ENCODE results near the gene ITLN1.
"Not testable (repeated sequence)": the region's sequence is repeated elsewhere in the genome, so short reads cannot be mapped to it uniquely, and the experiment has no call there.

ITLN1 gene

DNA sequence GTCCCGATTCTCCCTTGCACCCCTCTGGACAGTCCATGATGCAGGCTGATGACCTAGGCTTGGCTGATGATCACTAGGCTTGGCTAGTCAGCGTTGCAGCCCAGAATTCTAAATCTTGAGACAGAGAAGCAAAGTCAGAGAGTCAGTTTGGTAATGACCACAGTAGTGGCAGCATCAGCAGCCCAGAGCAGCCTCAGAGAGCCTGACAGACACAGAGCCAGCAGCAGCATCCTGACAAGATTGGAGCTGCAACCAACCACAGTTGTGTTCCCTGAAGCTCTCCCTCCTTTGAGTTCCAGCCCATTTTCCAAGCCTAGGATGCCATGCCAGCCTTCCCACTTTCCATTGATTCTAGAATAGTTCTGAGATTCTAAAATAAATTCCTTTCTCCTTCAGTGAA, 16.8 kb upstream of the ITLN1 start:
- Mint-ChIP-seq H3K4me3 (no peak overlapping the region), H3K4me1 (ENCODE audit: low read depth in 2 of 2) (no peaks in the 10 kb centered on the region), H3K36me3 (ENCODE audit: insufficient read depth) (peaks cover 4% of the 10 kb centered on the region), H3K27ac (no peak overlapping the region), H3K27me3 (peaks cover 3 to 4% of the 10 kb centered on the region in 2 donors), H3K9me3 (no peaks in the 10 kb centered on the region)
- ATAC-seq (replicated peaks) (no peak), DNase-seq (no peak)

DNA sequence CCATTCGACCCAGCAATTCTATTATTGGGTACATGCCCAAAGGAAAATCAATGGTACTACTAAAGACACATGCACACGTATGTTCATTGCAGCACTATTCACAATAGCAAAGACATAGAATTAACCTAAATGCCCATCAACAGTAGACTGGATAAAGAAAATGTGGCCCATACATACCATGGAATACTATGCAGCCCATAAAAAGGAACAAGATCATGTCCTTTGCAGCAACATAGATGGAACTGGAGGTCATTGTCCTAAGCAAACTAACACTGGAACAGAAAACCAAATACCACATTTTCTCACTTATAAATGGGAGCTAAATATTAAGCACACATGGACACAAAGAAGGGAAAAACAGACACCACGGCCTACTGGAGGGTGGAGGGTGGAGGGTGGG, 15.7 kb upstream of the ITLN1 start:
- peaks cover 11 to 14% of the 10 kb centered on the region in 2 donors for H3K27me3 Mint-ChIP-seq
- DNase-seq; H3K9me3 Mint-ChIP-seq; H3K4me1 Mint-ChIP-seq (ENCODE audit: low read depth in 2 of 2); H3K36me3 Mint-ChIP-seq (ENCODE audit: insufficient read depth); H3K4me3 Mint-ChIP-seq; H3K27ac Mint-ChIP-seq; ATAC-seq (replicated peaks): not testable (repeated sequence)

DNA sequence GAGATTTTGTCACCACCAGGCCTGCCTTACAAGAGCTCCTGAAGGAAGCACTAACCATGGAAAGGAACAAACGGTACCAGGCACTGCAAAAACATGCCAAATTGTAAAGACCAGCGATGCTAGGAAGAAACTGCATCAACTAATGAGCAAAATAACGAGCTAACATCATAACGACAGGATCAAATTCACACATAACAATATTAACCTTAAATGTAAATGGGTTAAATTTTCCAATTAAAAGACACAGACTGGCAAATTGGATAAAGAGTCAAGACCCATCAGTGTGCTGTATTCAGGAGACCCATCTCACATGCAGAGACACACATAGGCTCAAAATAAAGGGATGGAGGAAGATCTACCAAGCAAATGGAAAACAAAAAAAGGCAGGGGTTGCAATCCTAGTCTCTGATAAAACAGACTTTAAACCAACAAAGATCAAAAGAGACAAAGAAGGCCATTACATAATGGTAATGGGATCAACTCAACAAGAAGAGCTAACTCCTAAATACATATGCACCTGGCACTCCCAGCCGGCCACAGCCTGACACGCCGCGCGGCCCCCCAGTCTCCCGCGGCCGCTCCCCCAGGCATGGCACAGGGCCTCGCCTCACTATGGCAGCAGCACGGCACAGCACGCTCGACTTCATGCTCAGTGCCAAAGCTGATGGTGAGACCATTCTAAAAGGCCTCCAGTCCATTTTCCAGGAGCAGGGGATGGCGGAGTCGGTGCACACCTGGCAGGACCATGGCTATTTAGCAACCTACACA, 9.6 kb upstream of the ITLN1 start:
- ATAC-seq (replicated peaks); H3K36me3 Mint-ChIP-seq (ENCODE audit: insufficient read depth); H3K4me3 Mint-ChIP-seq; H3K27ac Mint-ChIP-seq; DNase-seq; H3K4me1 Mint-ChIP-seq (ENCODE audit: low read depth in 2 of 2): not testable (repeated sequence)
- H3K27me3 Mint-ChIP-seq = peaks cover 17 to 36% of the 10 kb centered on the region in 2 donors
- H3K9me3 Mint-ChIP-seq = peaks cover 0 to 11% of the 10 kb centered on the region in 2 donors

DNA sequence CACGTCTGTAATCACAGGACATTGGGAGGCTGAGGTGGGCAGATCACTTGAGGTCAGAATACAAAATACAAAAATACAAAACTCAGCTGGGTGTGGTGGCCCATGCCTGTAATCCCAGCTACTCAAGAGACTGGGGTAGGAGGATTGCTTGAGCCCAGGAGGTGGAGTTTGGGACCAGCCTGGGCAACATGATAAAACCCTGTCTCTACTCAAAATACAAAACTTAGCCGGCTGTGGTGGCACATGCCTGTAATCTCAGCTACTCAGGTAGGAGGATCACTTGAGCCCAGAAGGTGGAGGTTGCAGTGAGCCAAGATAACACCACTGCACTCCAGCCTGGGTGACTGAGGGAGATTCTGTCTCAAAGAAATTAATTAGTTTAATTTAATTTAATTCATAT, 6.5 kb upstream of the ITLN1 start:
- H3K27me3 Mint-ChIP-seq = peaks cover 14 to 31% of the 10 kb centered on the region in 2 donors

GRCh38 chr1:160888926-160889325, 3.9 kb upstream of the ITLN1 start:
- Mint-ChIP-seq H3K9me3 (peaks cover 0 to 6% of the 10 kb centered on the region in 2 donors), H3K4me1 (ENCODE audit: low read depth in 2 of 2) (peaks cover 0 to 5% of the 10 kb centered on the region in 2 donors), H3K4me3 (no peak overlapping the region), H3K36me3 (ENCODE audit: insufficient read depth) (no peaks in the 10 kb centered on the region), H3K27ac (no peak overlapping the region), H3K27me3 (peaks cover 5% of the 10 kb centered on the region in 2 donors)
- ATAC-seq (replicated peaks) = no peak
- DNase-seq = no peak

More for the DNA sequence above, 6.5 kb upstream of the ITLN1 start:
- Mint-ChIP-seq H3K36me3 (ENCODE audit: insufficient read depth) (no peaks in the 10 kb centered on the region), H3K4me3 (no peak overlapping the region), H3K4me1 (ENCODE audit: low read depth in 2 of 2) (peaks cover 0 to 2% of the 10 kb centered on the region in 2 donors), H3K27ac (no peak overlapping the region), H3K9me3 (peaks cover 0 to 11% of the 10 kb centered on the region in 2 donors)
- ATAC-seq (replicated peaks) (no peak), DNase-seq (no peak)

DNA sequence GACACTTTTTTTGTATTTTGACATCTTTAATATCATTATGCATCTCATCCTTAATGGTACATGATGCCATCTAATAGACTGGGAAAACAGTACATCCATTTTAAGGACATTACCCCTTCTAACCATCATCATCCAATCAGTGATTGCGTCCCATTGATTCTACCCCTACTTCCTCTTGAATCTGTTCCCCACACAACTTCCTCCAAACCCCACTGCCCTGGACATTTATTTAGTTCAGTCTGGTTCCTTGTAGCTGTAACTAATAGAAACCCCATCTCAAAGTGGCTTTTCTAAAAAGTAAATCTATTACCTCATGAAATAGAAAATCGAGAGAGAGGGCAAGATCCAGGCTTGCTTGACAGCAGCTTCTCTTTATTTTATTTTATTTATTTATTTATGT, 2.1 kb upstream of the ITLN1 start:
- Mint-ChIP-seq H3K9me3 (no peaks in the 10 kb centered on the region), H3K4me1 (ENCODE audit: low read depth in 2 of 2) (peaks cover 0 to 5% of the 10 kb centered on the region in 2 donors), H3K27ac (no peak overlapping the region), H3K36me3 (ENCODE audit: insufficient read depth) (no peaks in the 10 kb centered on the region), H3K4me3 (no peak overlapping the region), H3K27me3 (peaks cover 0 to 5% of the 10 kb centered on the region in 2 donors)
- ATAC-seq (replicated peaks) = no peak
- no peak for DNase-seq

DNA sequence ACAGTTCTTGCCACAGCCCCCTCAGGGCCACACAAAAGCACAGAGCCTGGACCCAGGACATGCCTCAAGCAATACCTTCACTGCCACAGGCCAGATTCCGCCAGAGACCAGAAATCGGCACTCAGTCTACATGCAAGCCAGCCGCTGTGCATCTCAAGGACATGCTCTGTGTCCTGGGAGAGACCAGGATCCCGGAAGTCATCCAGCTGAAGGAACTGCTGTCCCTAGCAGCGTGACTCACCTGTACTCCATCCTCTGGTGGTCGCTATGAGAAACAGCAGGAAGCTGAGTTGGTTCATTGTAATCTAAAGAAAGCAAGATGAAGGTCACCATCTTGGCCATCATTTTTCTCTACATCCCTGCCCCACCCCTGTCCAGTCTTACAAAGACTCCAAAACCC, 401 bp downstream of the ITLN1 start:
- Mint-ChIP-seq H3K4me3 (no peak overlapping the region), H3K27me3 (peaks cover 0 to 5% of the 10 kb centered on the region in 2 donors), H3K36me3 (ENCODE audit: insufficient read depth) (no peaks in the 10 kb centered on the region), H3K4me1 (ENCODE audit: low read depth in 2 of 2) (peaks cover 2 to 5% of the 10 kb centered on the region in 2 donors), H3K27ac (no peak overlapping the region), H3K9me3 (no peaks in the 10 kb centered on the region)
- ATAC-seq (replicated peaks) (no peak), DNase-seq (no peak)

- peaks cover 4% of the 10 kb centered on the region for H3K36me3 Mint-ChIP-seq (ENCODE audit: insufficient read depth)
- H3K27ac Mint-ChIP-seq = no peak overlapping the region
- DNase-seq (no peak), ATAC-seq (replicated peaks) (no peak)
- H3K27me3 Mint-ChIP-seq = peaks cover 0 to 1% of the 10 kb centered on the region in 2 donors
- H3K9me3 Mint-ChIP-seq = no peaks in the 10 kb centered on the region
- H3K4me3 Mint-ChIP-seq = no peak overlapping the region
- peaks cover 10% of the 10 kb centered on the region in 2 donors for H3K4me1 Mint-ChIP-seq (ENCODE audit: low read depth in 2 of 2)
Measured at GRCh38 chr1:160883581-160884513, 1.1 kb downstream of the ITLN1 start.

DNA sequence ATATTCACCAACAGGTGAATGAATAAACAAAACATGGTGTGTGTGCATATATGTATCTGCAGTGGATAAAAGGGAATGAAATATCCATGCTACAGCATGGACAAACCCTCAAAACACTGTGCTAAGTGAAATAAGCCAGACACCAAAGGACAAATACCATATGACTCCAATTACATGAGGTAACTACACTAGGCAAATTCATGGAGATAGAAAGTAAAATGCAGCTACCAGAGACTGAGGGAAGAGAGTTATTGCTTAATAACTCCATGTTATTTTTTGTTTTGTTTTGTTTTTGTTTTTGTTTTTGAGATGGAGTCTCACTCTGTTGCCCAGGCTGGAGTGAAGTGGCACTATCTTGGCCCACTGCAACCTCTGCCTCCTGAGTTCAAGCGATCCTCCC, 2.4 kb downstream of the ITLN1 start:
- no peak for ATAC-seq (replicated peaks)
- H3K36me3 Mint-ChIP-seq (ENCODE audit: insufficient read depth) = peaks cover 4% of the 10 kb centered on the region
- H3K27me3 Mint-ChIP-seq = no peaks in the 10 kb centered on the region
- peaks cover 10 to 11% of the 10 kb centered on the region in 2 donors for H3K4me1 Mint-ChIP-seq (ENCODE audit: low read depth in 2 of 2)
- no peak overlapping the region for H3K4me3 Mint-ChIP-seq
- DNase-seq = no peak
- H3K9me3 Mint-ChIP-seq = no peaks in the 10 kb centered on the region
- no peak overlapping the region for H3K27ac Mint-ChIP-seq

GRCh38 chr1:160881264-160881663, 3.7 kb downstream of the ITLN1 start:
- not testable (repeated sequence) for ATAC-seq (replicated peaks); H3K9me3 Mint-ChIP-seq; H3K36me3 Mint-ChIP-seq (ENCODE audit: insufficient read depth); H3K4me3 Mint-ChIP-seq; DNase-seq; H3K27me3 Mint-ChIP-seq
- H3K4me1 Mint-ChIP-seq (ENCODE audit: low read depth in 2 of 2) = peaks cover 21 to 23% of the 10 kb centered on the region in 2 donors
- H3K27ac Mint-ChIP-seq = peak overlapping the region in 1 of 2 donors; percentile 30

DNA sequence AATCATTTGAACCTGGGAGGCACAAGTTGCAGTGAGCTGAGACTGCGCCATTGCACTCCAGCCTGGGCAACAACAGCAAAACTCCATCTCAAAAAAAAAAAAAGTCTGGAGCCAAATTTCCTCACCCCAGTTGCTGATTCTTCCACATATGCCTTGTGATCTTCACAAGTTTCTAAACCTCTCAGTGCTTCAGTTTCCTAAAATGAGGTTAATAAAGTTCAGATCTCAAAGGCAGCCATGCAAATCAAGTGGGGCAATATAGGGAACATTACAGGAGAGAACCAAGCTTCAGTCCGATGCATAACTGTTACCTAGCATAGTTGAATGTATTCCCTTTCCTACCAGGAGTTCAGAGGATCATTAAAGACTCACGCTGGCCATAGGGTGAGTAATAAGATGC, 4.8 kb downstream of the ITLN1 start:
- peaks cover 4% of the 10 kb centered on the region for H3K36me3 Mint-ChIP-seq (ENCODE audit: insufficient read depth)
- no peaks in the 10 kb centered on the region for H3K27me3 Mint-ChIP-seq
- no peaks in the 10 kb centered on the region for H3K9me3 Mint-ChIP-seq
- no peak for DNase-seq
- H3K4me1 Mint-ChIP-seq (ENCODE audit: low read depth in 2 of 2) = peaks cover 22 to 23% of the 10 kb centered on the region in 2 donors
- no peak overlapping the region for H3K4me3 Mint-ChIP-seq
- no peak overlapping the region for H3K27ac Mint-ChIP-seq
- ATAC-seq (replicated peaks) = no peak

- peak in 2 of 3 experiments; percentile 21 to 27 for DNase-seq
- H3K4me1 Mint-ChIP-seq (ENCODE audit: low read depth in 2 of 2) = peaks cover 19 to 23% of the 10 kb centered on the region in 2 donors
Measured at GRCh38 chr1:160879056-160879455, 5.9 kb downstream of the ITLN1 start.

GRCh38 chr1:160877221-160877620, 7.8 kb downstream of the ITLN1 start:
- Mint-ChIP-seq H3K27ac (peak overlapping the region; percentile 57 to 72), H3K27me3 (no peaks in the 10 kb centered on the region), H3K9me3 (no peaks in the 10 kb centered on the region), H3K4me3 (no peak overlapping the region), H3K36me3 (ENCODE audit: insufficient read depth) (peaks cover 4% of the 10 kb centered on the region), H3K4me1 (ENCODE audit: low read depth in 2 of 2) (peaks cover 19 to 23% of the 10 kb centered on the region in 2 donors)
- DNase-seq (peak in 2 of 3 experiments; percentile 21), ATAC-seq (replicated peaks) (peak; percentile 57)

More at GRCh38 chr1:160879056-160879455, 5.9 kb downstream of the ITLN1 start:
- no peaks in the 10 kb centered on the region for H3K27me3 Mint-ChIP-seq
- peak; percentile 89 for ATAC-seq (replicated peaks)
- H3K27ac Mint-ChIP-seq = peak overlapping the region; percentile 41 to 59
- no peaks in the 10 kb centered on the region for H3K9me3 Mint-ChIP-seq
- peak overlapping the region; percentile 19 to 44 for H3K4me3 Mint-ChIP-seq
- H3K36me3 Mint-ChIP-seq (ENCODE audit: insufficient read depth) = peaks cover 4% of the 10 kb centered on the region
